Activated naive CD8-positive, alpha-beta T cell treated with anti-CD3 and anti-CD28 coated beads for 36 hours (primary cell): ENCODE measurements around the gene STX16. TPM values are rescaled to one million over a fixed set of nuclear protein-coding genes. Genes with fewer than 3 reads are reported as not detected.

Experiments used
- DNase-seq: peaks from one replicate; pipeline ENCODE4 v3.0.0; 2021
- H3K27ac Mint-ChIP-seq: one replicate; pipeline ENCODE4 v1.8.0; 2022; ENCODE audit warnings: mild to moderate bottlenecking, moderate library complexity, mixed read lengths
- H3K27me3 Mint-ChIP-seq: one replicate; pipeline ENCODE4 v1.8.0; 2022; ENCODE audit warnings: mild to moderate bottlenecking, mixed read lengths
- H3K36me3 Mint-ChIP-seq: one replicate; pipeline ENCODE4 v1.8.0; 2021; ENCODE audit warnings: mild to moderate bottlenecking, mixed read lengths
- H3K4me1 Mint-ChIP-seq: one replicate; pipeline ENCODE4 v1.8.0; 2021; ENCODE audit warnings: mixed read lengths
- H3K4me3 Mint-ChIP-seq: one replicate; pipeline ENCODE4 v1.8.0; 2022; ENCODE audit warnings: mild to moderate bottlenecking, moderate library complexity, mixed read lengths
- H3K9me3 Mint-ChIP-seq: one replicate; pipeline ENCODE4 v1.8.0; 2022; ENCODE audit warnings: mixed read lengths
- total RNA-seq, 2 experiments: library from RNA; stranded (reverse); gene quantifications; one replicate each; pipeline ENCODE4 v1.2.3, GENCODE V29; 2021

Gene STX16
- total RNA-seq, 2 experiments from 2014 or later, result 84.0 to 93.5 TPM

- H3K9me3 Mint-ChIP-seq, result no peaks in the 10 kb centered on the region
- peaks cover 4% of the 10 kb centered on the region for H3K4me1 Mint-ChIP-seq
- DNase-seq, result no peak
- H3K4me3 Mint-ChIP-seq, result no peak overlapping the region
- H3K36me3 Mint-ChIP-seq, result peaks cover 4% of the 10 kb centered on the region
- H3K27me3 Mint-ChIP-seq, result no peaks in the 10 kb centered on the region
- H3K27ac Mint-ChIP-seq, result no peak overlapping the region
Observed at GRCh38 chr20:58685988-58686387, 34.9 kb downstream of the STX16 start.

- Mint-ChIP-seq H3K9me3 (no peaks in the 10 kb centered on the region), H3K27me3 (no peaks in the 10 kb centered on the region), H3K4me3 (no peak overlapping the region), H3K4me1 (peaks cover 5% of the 10 kb centered on the region), H3K27ac (no peak overlapping the region), H3K36me3 (peaks cover 3% of the 10 kb centered on the region)
- no peak for DNase-seq
Observed at GRCh38 chr20:58688414-58688813, 37.3 kb downstream of the STX16 start.

- H3K27ac Mint-ChIP-seq, result no peak overlapping the region
Observed at GRCh38 chr20:58688840-58689239, 37.8 kb downstream of the STX16 start.

GRCh38 chr20:58690396-58691135 lies 39.5 kb downstream of the STX16 start:
- Mint-ChIP-seq H3K36me3 (no peaks in the 10 kb centered on the region), H3K4me3 (no peak overlapping the region), H3K27ac (peak overlapping the region; percentile 7), H3K4me1 (peaks cover 9% of the 10 kb centered on the region), H3K27me3 (no peaks in the 10 kb centered on the region), H3K9me3 (no peaks in the 10 kb centered on the region)
- DNase-seq, result no peak

More at GRCh38 chr20:58688840-58689239, 37.8 kb downstream of the STX16 start:
- H3K9me3 Mint-ChIP-seq, result no peaks in the 10 kb centered on the region
- no peak for DNase-seq
- H3K27me3 Mint-ChIP-seq, result no peaks in the 10 kb centered on the region
- peaks cover 5% of the 10 kb centered on the region for H3K4me1 Mint-ChIP-seq
- H3K4me3 Mint-ChIP-seq, result no peak overlapping the region
- peaks cover 3% of the 10 kb centered on the region for H3K36me3 Mint-ChIP-seq

GRCh38 chr20:58691773-58692578 lies 40.9 kb downstream of the STX16 start:
- Mint-ChIP-seq H3K9me3 (no peaks in the 10 kb centered on the region), H3K4me3 (peak overlapping the region; percentile 13), H3K27me3 (no peaks in the 10 kb centered on the region), H3K4me1 (peaks cover 9% of the 10 kb centered on the region), H3K36me3 (no peaks in the 10 kb centered on the region), H3K27ac (peak overlapping the region; percentile 55)
- no peak for DNase-seq

- peak; percentile 85 for DNase-seq
- Mint-ChIP-seq H3K36me3 (no peaks in the 10 kb centered on the region), H3K9me3 (no peaks in the 10 kb centered on the region), H3K4me3 (peak within 1 kb of the TSS; percentile 72), H3K27me3 (no peaks in the 10 kb centered on the region), H3K27ac (peak within 1 kb of the TSS; percentile 69), H3K4me1 (peaks cover 9% of the 10 kb centered on the region)
Observed at GRCh38 chr20:58692579-58693225, 41.6 kb downstream of the STX16 start, which contains the start of gene NPEPL1. NPEPL1 (plus strand) TSS chr20:58692800; CDS start chr20:58692901, 101 bp downstream.

GRCh38 chr20:58693226-58694006 lies 42.3 kb downstream of the STX16 start:
- DNase-seq, result peak; percentile 33
- H3K36me3 Mint-ChIP-seq, result no peaks in the 10 kb centered on the region
- peak overlapping the region; percentile 69 for H3K27ac Mint-ChIP-seq
- H3K27me3 Mint-ChIP-seq, result no peaks in the 10 kb centered on the region
- peaks cover 9% of the 10 kb centered on the region for H3K4me1 Mint-ChIP-seq
- no peaks in the 10 kb centered on the region for H3K9me3 Mint-ChIP-seq
- peak overlapping the region; percentile 72 for H3K4me3 Mint-ChIP-seq

- H3K36me3 Mint-ChIP-seq, result no peaks in the 10 kb centered on the region
- H3K27ac Mint-ChIP-seq, result no peak overlapping the region
- H3K27me3 Mint-ChIP-seq, result no peaks in the 10 kb centered on the region
- no peak for DNase-seq
- peaks cover 9% of the 10 kb centered on the region for H3K4me1 Mint-ChIP-seq
- H3K4me3 Mint-ChIP-seq, result no peak overlapping the region
- no peaks in the 10 kb centered on the region for H3K9me3 Mint-ChIP-seq
Observed at GRCh38 chr20:58694241-58695083, 43.4 kb downstream of the STX16 start.

- no peak overlapping the region for H3K4me3 Mint-ChIP-seq
- peaks cover 9% of the 10 kb centered on the region for H3K4me1 Mint-ChIP-seq
- DNase-seq, result no peak
- H3K36me3 Mint-ChIP-seq, result no peaks in the 10 kb centered on the region
- H3K9me3 Mint-ChIP-seq, result no peaks in the 10 kb centered on the region
- H3K27ac Mint-ChIP-seq, result no peak overlapping the region
- H3K27me3 Mint-ChIP-seq, result no peaks in the 10 kb centered on the region
Observed at GRCh38 chr20:58695084-58695722, 44.1 kb downstream of the STX16 start.

GRCh38 chr20:58695895-58696375 lies 44.9 kb downstream of the STX16 start:
- Mint-ChIP-seq H3K27me3 (no peaks in the 10 kb centered on the region), H3K27ac (no peak overlapping the region), H3K4me3 (no peak overlapping the region), H3K36me3 (no peaks in the 10 kb centered on the region), H3K4me1 (peaks cover 5% of the 10 kb centered on the region), H3K9me3 (no peaks in the 10 kb centered on the region)
- DNase-seq, result no peak

GRCh38 chr20:58696411-58696961 lies 45.4 kb downstream of the STX16 start:
- H3K27me3 Mint-ChIP-seq, result no peaks in the 10 kb centered on the region
- no peak for DNase-seq

GRCh38 chr20:58697201-58697866 lies 46.3 kb downstream of the STX16 start:
- H3K9me3 Mint-ChIP-seq, result no peaks in the 10 kb centered on the region

More at GRCh38 chr20:58696411-58696961, 45.4 kb downstream of the STX16 start:
- Mint-ChIP-seq H3K4me3 (no peak overlapping the region), H3K9me3 (no peaks in the 10 kb centered on the region), H3K4me1 (peaks cover 4% of the 10 kb centered on the region), H3K27ac (no peak overlapping the region), H3K36me3 (no peaks in the 10 kb centered on the region)

More at GRCh38 chr20:58697201-58697866, 46.3 kb downstream of the STX16 start:
- Mint-ChIP-seq H3K36me3 (no peaks in the 10 kb centered on the region), H3K27me3 (no peaks in the 10 kb centered on the region), H3K4me1 (peaks cover 4% of the 10 kb centered on the region), H3K27ac (no peak overlapping the region), H3K4me3 (no peak overlapping the region)
- DNase-seq, result no peak
